GM12872 (cell line): ENCODE results near the gene BACE2.

Source experiments
- TF ChIP-seq, protein P1 (sequence below): IDR thresholded peaks from 3 replicates; pipeline ENCODE4 v1.5.1; 2011; ENCODE audit warnings: low read depth, mild to moderate bottlenecking, low read length, moderate library complexity; ENCODE audit not compliant: insufficient read depth

Gene BACE2

DNA sequence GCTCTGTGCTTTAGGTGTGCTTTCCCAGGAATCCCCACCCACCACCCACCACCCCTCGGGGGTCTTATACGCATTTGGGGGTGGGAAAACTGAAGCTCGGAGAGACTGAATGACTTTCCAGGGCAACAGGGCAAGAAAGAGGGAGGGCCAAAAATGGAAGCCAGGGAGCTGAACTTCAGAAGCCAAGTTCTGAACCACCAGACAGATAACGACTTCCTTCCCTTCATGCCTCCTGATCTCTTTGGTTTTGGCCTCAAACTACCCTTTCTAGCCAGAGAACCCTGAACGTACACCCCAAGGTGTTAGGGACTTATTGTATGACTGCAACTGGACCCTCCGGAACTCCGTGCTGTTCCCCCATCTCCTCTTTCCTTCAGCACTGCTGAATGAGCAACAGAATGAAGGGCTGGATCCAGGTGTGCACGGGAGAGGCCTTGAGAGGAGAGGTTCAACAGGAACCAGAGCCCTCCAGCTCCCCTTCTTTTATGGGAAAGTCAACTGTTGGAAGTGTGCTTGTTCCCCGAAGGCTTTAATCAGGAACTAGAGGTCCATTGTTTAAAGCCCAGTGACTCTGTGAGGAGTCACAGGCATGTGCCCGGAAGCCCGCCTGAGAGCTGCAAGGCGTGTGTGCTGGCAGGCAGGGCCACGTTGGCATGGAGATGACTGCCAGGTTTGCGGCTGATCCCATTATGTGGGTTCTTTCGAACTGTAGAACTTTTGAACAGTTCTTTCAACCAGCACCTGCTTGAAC is 3.1 kb downstream of the BACE2 start:
- TF ChIP-seq, protein P1, sequence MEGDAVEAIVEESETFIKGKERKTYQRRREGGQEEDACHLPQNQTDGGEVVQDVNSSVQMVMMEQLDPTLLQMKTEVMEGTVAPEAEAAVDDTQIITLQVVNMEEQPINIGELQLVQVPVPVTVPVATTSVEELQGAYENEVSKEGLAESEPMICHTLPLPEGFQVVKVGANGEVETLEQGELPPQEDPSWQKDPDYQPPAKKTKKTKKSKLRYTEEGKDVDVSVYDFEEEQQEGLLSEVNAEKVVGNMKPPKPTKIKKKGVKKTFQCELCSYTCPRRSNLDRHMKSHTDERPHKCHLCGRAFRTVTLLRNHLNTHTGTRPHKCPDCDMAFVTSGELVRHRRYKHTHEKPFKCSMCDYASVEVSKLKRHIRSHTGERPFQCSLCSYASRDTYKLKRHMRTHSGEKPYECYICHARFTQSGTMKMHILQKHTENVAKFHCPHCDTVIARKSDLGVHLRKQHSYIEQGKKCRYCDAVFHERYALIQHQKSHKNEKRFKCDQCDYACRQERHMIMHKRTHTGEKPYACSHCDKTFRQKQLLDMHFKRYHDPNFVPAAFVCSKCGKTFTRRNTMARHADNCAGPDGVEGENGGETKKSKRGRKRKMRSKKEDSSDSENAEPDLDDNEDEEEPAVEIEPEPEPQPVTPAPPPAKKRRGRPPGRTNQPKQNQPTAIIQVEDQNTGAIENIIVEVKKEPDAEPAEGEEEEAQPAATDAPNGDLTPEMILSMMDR, result no peak

DNA sequence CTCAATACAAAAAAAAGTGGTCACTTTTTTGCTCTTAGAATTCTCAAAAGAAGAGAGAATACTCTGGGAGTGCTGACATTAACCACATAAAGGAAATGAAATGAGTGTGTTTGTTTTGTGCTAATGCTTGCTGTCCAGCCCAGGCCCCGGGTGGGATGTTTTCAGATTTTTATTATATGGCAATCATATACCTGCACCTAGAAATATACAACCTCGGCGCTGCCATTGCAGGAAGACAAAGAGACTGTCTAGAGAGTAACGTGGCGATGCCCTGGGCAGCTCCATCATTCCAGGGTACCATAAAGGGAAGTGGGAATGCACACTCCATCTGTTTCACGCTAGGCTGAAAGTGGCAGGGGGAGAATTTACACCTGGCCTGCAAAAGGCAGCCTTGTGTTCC is 7.1 kb downstream of the BACE2 start:
- TF ChIP-seq, protein P1, result no peak

DNA sequence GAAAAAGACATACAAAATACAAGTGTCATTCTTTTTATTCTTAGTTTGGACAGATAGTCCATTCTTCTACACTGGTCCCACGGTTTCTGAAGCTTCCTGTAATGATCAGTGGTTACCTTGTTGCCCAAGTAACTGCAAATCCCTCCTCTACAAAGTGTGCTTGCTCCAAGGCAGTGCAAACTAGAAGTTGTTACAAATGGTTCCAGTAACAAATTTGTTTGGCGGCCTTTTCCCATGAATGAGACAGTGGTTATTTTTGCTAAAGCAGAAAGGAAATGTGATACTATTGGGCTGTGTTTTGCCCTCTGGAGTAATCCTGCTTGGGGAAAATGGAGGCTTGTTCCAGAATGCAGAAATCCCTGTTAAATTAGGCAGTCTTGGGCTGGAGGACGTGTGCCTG is 8.9 kb downstream of the BACE2 start:
- TF ChIP-seq, protein P1, result no peak

DNA sequence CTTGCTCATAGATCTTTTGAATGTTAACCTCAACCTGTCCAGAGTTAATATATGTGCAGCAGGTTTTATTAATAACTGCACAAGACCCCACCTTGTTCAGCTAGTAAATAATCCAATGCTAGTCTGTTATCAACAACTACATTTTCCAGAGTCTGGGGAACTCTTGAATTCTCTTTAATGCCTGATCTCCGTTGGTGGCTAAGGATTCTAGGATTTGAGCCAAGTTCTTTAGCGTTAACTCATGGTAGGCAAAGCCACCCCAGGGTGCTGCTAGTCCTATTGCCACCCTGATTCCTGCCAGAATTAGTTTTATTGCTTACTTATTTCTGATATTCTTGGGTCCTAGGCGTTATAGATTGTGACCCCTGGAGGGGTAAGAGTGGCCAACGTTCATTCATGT is 12.8 kb downstream of the BACE2 start:
- TF ChIP-seq, protein P1, result no peak

DNA sequence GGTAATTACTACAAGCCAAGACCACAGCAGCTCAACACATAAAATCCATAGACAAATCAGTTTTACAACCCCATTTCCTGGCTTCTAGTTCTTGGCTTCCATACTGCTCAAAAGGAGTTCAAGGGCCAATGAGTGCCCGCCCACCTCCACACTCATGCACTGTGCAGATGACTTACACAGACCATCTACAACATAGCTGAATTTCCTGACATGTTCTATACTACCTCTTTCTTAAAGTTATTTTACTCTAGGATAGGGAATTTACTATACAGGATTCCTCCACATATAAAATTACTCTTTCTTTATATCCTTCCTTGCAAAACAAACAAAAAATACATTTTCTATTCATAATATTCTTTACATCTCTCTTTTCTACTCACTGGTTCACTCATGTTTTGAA is 14.6 kb downstream of the BACE2 start:
- TF ChIP-seq, protein P1, result no peak

DNA sequence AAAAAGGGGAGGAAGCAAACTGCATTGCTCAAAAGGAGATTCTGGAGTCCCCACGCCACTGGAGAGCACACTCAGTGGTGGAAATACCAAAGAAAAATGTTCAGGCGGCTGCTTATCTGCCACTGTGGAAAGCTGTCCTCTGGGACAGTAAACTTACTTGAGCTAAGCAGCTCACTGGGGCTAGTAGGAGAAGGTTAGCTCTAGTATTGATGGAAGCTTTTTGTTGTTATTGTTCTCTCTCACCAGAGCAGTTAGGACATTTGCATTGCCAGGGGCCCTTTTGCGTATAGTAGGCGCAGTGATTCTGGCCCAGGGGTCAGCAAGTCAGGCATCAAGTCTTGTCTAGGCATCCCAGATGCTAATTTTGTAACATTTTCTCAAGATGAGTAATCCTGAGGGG is 15.6 kb downstream of the BACE2 start:
- TF ChIP-seq, protein P1, result no peak

DNA sequence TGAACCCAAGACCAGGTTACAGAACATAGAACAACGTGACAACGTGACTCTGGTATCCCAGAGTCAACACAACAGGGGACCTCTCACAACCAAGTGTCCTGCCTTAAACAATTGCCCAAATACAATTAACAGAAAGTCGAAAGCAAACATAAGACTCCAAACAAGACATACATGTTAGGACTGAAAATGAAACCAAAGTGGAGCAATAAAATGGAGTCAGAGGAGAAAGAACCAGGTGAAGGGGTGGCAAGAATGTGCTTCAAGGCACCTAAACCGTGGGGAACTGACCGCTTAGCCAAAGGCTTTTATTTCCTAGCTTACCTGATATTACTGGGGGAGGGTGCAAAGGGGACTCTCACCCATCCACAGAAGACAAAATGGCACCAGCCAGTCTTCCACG is 17.8 kb downstream of the BACE2 start:
- TF ChIP-seq, protein P1, result no peak
